ENCODE results near the gene ERP27.

The ERP27 gene

DNA sequence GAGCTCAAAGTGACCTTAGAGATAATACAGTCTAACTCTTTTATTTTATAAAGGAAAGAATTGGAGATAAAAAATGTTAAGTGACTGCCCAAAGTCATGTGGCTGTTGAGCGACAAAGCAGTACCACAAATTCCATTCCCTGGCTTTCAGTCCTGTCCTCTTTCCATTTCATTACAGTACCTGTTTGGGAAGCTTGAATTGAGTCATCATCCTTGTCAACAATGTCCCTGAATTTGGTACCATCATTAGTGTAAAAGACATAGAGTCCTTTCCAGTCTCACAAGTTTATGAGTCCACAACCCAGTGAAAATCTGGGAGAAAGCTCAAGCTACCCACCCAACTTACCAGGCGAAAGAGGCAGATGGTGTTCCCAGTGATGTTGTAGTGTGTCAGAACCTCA lies 3.8 kb downstream of the ERP27 start:
- FAIRE-seq, result no peak

DNA sequence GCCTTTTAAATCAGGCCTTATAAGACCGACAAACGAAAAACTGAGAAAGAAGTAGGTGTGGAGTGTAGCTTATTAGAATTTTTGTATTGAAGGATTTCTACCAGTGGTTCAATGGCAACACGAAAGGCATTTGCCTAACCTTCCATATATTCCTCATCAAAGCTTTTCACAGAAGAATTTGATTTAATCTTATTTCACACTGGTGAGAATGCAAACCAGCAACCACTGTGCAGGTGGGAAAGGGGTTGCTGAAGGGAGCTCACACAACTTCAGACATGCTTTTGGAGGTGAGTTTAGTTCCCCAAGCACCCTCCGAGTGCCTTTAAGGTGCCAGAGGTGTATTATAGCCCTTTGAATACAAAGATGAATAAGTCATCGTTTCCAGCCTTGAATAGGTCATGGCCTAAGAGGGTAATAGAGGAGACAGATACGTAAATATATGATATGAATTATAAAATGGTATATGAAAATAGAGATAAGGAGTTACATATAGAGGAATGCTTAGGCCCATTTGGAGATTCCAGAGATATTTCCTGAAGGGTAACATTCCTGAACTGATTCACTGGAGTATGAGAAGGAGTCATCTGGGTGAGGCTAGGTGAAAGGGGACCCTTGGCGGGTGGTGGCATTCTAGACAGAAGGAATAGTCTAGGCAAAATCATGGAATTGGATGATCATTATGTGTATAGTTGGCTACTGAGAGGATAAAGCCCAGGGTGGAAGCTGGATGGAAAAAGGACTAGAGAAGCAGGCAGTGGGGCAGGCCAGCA lies 6.4 kb downstream of the ERP27 start:
- no peak for FAIRE-seq

DNA sequence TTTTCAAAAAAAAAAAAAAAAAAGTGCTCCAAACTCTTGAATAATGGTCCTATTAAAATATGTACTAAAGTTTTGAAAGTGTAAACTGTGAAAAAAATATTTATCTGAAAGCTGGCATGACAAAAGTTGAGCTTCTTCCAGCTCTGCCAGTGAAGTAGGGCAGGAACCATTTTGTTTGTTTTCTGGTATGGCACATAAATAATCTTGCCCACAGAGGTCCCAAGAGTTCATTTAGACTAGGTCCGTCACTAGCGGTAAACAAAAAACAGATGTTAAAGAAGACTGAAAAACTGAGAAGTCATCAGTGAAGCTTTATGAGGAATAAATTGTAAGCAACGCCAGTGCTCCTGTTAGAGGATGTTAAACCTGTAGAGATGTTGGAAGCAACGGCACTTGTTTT lies 7.0 kb downstream of the ERP27 start:
- FAIRE-seq, result peak; percentile 41

DNA sequence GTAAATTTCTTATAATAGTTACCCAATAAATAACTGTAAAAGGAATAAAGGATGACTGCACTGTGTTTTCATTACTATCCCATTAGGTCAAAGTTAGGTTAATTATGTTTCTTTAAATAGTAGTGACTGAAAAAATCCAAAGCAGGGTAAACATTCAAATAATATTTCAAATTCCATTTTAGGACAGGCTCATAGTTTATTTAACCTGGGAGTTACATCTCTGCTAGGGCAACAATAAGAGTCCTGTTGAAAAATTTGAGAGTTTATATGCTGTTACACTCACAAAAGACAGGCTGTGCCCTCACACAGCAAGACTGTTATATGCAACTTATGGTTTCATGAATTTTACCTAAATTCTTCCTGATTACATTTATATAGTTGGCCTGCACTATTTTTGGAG lies 8.0 kb downstream of the ERP27 start:
- peak; percentile 96 for FAIRE-seq

DNA sequence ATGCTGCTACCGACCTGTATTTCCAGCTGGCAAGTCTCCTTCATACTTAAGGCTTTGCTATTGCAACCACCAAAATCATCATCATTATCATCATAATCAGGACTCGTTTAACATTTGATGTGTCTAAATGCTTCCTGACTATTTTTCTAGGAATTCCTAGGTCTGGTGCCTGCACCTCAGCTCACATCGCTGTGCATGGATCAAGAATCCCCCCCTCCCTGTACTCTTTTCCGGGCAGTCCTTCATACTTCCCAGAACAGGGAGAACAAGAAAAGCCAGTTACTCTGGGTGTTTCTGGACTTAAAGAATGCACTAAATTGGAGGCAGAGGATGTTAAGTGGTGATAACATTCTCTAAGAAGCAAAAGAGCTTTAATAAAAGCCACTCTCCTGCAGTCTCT lies 9.4 kb downstream of the ERP27 start:
- FAIRE-seq, result peak; percentile 86

DNA sequence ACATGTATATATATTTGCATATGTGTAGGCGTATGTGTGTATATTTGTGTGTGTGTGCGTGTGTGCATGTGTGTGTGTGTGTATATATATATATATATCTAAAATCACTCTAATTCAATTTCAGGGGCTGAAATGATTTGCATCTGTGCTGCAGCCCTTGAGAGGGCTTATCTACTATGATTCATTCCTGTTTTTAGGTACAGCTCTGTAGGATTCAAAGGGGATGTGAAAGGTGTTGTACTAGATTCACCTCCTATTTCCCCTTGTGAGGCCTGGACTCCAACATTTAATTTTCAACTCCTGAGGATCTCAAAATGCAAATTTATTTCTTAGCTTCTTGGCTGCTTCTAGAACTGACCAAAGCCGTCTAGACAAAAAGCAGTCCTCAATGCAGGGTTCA lies 11.1 kb downstream of the ERP27 start:
- no peak for FAIRE-seq

DNA sequence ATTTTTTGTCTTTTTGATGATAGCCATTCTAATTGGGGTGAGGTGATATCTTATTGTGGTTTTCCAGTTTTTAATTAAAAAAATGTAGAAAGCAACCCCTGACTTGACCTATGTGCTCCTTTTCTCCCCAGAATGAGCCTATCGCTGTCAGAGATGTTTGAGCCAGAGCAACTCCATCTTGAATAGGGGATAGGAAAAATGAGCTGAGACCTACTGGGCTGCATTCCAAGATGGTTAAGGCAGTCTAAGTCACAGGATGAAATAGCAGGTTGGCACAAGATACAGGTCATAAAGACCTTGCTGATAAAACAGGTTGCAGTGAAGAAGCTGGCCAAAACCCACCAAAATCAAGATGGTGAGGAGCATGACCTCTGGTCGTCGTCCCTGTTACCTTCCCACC lies 13.8 kb downstream of the ERP27 start:
- no peak for FAIRE-seq

DNA sequence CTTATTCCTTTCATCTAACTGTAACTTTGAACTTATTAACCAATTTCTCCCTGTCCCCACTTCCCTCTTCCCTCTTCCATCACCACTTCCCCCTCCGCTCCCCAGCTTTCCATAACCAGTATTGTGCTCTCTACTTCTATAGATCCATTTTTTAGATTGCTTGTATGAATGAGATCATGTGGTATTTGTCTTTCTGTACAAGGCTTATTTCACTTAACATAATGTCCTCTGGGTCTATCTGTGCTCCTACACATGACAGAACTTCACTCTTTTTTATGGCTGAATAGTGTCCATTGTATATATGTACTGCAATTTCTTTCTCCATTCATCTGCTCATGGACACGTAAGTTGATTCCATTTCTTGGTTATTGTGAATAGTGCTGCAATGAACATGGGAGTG lies 14.4 kb downstream of the ERP27 start:
- no peak for FAIRE-seq

DNA sequence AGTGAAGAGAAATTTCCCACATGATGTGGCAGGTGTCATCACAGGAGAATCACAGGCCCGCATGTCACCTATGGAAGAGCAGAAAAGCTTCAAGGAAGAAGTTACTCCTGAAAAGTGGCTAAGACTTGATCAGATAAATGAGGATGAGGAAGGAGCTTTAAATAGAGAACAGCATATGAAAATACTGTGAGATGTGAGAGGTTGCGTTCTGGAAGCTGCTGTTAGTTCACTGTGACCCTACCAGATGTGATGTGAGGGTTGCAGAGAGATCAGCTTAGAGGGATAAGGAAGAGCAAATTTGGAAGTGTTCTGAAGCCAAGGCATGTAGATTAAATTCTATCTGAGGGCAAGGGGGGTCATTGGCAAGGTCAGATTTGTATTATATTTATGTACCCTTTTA lies 17.1 kb downstream of the ERP27 start:
- FAIRE-seq, result no peak

DNA sequence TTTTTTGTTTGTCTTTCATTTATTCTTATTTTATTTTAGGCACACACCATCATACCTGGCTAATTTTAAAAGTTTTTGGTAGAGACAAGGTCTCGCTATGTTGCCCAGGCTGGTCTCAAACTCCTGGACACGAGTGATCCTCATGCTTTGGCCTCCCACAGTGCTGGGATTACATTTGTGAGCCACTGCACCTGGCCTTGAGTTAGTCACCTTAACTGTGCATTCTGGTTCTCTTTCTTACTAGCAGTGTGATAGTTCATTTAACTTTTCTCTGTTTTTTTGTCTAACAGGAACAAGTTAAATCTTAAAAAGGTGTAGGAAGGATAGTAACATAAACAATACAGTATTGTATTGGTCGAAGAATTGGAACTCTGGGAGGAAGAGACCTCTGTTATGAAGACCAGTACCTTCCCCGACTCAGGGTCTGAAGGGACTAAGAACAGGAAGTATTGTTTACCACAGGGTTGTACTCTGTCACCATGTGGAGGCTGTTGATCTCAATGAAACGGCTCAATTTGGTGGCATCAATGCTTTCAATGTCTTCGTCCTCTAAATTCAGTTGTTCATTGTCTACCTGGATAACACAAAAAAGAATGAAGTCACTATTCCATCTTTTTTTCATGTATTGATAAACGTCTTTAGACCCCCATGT lies 17.7 kb downstream of the ERP27 start:
- FAIRE-seq, result no peak

DNA sequence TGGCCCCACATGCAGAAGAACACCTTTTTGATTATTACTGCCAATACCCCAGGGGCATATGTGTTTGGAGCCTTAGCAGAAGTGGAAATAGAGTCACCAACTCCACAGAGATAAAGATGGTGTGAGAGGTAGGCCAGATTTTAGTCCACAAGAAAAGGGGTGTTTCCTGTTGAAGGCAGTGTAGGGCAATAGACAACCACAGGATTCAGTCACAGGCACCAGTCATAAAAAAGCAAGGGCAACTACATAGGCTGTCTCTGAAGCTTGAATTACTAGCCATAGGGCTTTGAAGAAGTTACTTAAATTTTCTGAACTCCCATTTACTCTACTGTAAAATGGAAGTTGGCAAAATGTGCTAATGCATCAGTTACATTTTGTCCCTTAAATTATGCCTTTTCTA lies 18.9 kb downstream of the ERP27 start:
- FAIRE-seq, result no peak

DNA sequence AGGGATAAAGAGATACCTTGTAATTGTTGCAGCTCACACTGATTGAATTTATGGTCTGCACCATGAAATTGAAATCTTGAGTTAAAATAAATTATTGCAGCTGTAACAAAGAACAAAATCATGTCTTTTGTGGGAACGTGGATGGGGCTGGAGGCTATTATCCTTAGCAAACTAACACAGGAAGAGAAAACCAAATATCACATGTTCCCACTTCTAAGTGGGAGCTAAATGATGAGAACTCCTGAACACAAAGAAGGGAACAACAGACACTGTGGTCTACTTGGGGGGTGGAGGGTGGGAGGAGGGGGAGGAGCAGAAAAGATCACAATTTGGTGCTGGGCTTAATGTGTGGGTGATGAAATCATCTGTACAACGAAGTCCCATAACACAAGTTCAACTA lies 22.6 kb downstream of the ERP27 start:
- FAIRE-seq, result no peak

DNA sequence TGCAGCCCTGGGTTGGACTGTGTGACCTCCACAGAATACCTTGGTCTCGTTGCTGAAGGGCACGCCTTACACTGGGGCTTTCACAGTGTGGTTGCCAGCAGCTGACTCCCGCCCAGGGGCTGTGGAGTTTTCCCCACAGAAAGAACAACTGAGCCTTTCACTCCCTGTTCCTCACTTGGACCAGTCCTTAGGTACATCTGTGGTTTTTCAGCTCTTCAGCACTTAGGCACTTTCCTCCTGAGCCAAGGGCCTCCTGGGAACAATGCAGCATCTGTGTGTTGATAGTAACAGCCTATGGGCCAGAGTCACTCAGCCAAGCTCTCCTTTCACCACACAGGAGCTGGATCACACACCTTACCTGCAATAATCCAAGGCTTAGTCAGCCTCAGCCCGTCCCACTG lies 25.0 kb downstream of the ERP27 start:
- FAIRE-seq, result no peak

DNA sequence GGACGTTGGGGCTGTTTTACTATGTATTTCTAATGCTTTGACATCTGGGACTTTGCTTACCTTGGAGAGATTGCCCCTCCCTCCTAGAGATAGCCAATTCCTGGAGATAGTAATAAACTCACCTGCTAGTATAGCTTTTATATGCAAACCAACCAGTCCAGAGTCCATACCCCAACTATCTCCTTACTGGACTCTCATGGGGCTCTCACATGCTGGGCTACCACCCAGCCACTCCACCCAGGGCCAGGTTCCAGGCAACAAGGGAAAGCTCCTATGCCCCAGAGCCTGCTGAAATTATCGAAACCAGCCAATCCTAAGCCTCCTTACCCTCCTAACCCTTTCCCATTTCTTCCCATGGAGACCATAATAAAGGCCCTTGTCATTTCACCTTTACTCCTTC lies 27.2 kb downstream of the ERP27 start:
- FAIRE-seq, result no peak

DNA sequence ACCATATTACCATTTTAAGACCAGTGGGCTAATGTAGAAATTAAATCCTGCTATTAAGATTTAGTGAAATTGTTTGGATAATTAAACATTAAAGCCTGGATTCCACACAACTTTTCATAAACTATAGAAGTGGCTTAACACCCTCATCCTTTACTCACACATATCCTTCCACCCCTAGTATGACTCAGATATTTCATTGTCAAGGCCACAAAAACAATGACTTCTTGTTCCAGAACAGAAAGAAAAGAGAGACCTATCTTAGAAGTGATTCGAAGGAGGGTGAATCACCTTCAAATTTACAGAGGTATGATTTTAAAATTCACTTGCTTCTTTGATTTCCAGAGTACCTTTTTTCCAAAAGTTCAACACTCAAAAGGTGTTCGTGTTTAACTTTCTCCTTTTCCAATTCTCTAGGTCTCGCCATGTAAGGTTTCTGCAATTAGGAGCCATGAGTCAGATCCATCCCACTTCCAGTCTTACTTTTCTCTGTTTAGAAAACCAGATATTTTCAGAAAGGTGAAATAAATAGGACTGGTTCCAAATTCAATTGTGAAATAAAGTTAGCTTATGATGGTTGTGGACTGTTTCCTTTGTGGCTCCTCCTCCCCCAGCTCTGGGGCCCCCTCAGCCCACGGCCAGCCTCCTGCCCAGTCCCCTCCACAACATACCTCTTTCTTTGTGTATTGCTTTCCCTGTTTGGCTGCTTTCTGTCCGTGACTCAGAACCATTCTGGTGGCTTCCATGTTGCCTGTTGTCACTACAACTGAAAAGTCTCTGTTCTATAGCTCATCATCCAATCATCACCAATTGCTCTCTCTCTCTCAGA lies 28.0 kb downstream of the ERP27 start:
- no peak for FAIRE-seq

DNA sequence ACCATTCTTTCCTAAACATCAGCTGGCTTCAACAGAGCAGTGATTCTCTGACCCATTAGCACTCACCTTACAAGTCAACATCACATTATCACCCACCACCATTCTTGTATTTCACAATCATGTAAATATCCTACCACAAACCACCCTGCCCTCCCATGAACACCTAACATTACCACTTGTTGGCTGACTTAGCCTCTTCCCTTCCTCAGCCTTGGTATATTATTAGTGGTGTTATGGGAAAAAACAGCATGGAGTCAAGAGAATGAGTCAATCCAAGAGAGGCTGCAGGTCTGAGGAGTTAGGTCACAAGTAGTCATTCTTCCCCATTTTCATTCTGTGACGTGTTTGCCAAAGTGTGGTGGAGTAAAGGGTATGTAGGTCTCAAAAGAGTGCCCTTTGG lies 30.4 kb downstream of the ERP27 start:
- no peak for FAIRE-seq

DNA sequence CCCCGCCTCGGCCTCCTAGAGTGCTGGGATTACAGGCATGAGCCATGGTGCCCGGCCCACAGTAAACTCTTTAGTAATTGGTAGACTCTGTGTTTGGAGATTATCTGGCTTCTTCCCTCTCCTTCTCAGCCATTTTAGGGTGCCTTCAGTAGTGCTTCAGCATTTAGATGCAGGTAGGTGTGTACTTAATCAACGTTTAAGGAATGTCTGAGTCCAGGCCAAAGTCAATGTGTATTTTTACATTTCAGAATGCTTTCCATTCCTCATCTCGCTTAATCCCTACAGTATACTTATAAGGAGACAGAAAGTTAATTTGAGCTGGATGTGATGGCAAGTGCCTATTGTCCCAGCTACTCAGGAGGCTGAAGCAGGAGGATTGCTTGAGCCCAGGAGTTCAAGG lies 32.2 kb downstream of the ERP27 start:
- FAIRE-seq, result no peak

DNA sequence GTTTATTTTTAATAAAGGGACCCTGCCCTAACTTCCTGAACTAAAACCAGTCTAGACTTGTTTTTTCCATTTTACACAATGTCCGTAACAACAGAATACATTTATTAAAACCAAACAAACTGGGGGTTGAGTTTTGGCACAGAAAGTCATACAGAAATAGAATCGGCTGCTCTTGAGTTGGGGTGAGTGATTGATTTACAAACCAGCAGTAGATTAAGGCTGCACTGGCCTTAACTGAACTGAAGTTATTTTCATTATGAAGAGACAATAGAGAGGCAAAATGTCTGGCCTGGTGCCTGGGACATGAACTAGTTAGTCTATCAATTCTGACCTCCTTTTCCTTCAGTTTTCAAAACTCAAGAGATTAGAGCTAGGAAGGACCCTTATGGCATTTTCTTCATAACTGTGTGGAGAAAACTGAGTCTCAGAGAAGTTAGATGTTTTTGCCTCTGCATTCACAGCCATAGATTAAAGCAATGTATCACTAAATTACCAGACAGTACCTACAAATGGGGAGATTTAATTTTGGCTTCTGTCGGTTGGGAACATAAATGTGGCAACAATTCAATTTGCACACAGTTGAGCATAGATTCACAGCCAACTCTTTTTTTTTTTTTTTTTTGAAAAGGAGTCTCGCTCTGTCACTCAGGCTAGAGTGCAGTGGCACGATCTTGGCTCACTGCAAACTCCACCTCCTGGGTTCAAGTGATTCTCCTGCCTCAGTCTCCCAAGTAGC lies 32.9 kb downstream of the ERP27 start:
- no peak for FAIRE-seq

DNA sequence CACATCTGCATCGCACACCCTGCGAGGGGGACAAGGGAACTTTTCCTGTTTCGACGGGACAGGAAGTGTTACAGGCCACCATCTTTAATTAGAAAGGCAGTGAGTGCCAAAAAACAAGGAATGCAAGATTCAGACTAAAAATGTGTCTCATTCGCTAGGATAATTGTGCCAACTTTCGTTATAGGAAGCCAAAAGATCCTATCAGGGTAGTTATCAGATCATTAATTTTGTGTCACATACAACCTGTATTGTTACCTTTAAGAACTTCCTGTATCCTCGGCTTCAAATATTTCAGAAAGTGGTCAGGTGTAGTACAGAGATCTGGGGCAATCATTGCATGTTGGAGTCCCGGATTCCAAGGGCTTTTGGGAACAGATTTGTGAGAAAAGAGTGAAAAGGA lies 33.5 kb downstream of the ERP27 start:
- FAIRE-seq, result no peak

DNA sequence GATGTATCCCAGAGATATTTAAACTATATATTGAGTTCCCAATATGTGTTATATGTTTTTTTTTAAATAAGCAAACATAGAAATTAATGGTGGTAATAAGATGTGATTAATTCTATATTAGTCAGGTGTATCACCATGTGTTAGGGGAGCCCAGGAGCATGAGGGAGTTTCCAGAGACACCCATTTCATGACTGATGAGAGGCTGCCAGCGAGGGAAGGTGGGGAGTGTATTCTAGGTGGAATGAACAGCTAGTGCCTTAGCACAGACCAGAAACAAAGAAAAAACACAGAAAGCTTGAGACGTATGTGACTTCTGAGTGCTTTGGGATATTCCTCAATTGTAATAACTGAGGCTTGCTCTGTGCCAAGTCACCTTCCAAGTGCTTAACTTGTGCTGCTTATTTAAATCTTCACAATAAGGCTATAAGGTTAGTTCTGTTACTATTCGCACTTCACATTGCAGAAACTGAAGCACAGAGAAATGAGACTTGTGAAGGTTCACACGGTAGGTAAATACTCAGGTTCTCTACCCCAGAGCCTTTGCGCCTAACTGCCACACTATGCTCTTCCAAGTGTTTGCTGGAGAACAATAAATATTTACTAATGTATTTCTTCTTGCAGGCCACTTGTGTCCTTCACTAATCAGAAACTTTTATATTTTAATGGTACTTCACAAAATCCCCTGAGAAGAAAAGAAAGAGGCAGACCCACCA lies 34.8 kb downstream of the ERP27 start:
- no peak for FAIRE-seq

DNA sequence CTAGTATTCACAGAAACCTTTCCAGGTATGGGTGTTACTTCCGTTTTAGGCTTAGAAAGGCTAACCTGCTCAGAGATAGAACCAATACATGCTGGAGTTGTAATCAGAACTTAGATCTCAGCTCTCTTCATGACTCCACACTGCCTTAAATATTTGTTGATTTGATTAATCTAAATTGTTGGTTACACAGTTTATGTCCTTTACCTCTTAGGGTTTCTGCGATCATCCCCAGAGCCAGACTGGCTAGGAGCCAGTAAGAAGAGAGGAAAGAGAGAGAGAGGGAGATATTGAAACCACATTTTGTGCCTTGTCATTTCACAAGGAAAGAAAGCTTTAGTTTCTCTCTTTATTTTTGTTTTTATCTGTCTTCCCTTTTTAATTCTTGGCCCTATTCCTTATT lies 35.9 kb downstream of the ERP27 start:
- FAIRE-seq, result no peak

DNA sequence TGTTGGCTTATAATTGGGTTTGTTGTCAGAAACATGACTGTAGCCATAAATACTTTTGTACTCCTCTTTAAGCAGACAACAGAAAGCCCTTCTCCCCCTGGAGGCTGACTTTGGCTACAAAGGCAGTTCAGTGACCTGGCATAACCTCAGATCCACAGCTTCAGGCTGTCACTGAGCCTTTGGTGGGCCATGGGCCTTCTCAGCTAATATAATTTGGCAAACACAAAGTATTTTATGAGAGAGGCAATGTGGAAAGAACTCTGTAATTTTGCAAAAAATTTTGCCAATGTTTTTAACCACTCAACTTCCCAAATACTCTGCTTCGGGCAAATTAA lies 37.1 kb downstream of the ERP27 start:
- FAIRE-seq, result no peak

Measured in endometrium (tissue), 2 donors.